KBM-7 (cell line): ENCODE results near the gene PGRMC1.
"Not testable (repeated sequence)": the region's sequence is repeated elsewhere in the genome, so short reads cannot be mapped to it uniquely, and the experiment has no call there.

ENCODE experiments used
- DNase-seq: peaks from one replicate; pipeline ENCODE4 v3.0.0-alpha.2; 2015
- in situ Hi-C: fragments of 300-500 bp; cut with MboI; formaldehyde crosslinking; loops from 2 replicates; pipeline ENCODE4 v1.14.3; 2020; ENCODE audit warnings: low sequenced_read_pairs, low pct_unique_long_range_greater_than_20kb, mixed read lengths

The PGRMC1 gene

DNA sequence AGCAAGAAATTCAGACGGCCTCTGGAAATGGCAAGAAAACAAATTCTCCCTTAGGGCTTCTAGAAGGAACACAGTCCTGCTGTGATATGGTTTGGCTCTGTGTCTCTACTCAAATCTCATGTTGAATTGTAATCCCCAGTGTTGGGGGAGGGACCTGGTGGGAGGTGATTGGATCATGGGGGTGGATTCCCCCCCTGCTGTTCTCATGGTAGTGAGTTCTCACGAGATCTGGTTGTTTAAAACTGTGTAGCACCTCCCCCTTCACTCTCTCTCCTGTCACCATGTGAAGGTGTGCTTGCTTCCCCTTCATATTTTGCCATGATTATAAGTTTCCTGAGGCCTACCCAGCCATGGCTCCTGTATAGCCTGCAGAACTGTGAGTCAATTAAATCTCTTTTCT lies 55.2 kb downstream of the PGRMC1 start:
- DNase-seq, in situ Hi-C loops: not testable (repeated sequence)

GRCh38 chrX:119292445-119292844 lies 56.4 kb downstream of the PGRMC1 start:
- no peak for DNase-seq
- in situ Hi-C loops, result no loop called here
